Ectodermal cell (in vitro differentiated cells): ENCODE data around the gene PPM1H.

Experiments
- H3K27ac ChIP-seq: 2 replicates; pipeline ENCODE4 v1.7.0; 2013; ENCODE audit warnings: mild to moderate bottlenecking, low read depth, low read length; ENCODE audit not compliant: insufficient read depth, poor library complexity, severe bottlenecking
- H3K27me3 ChIP-seq: 2 replicates; pipeline ENCODE4 v1.7.0; 2013; ENCODE audit warnings: mild to moderate bottlenecking, low read length; ENCODE audit not compliant: insufficient read depth, control insufficient read depth, poor library complexity, severe bottlenecking
- H3K36me3 ChIP-seq: one replicate; pipeline ENCODE4 v1.7.0; 2013; ENCODE audit warnings: low read length; ENCODE audit not compliant: control insufficient read depth, insufficient read depth
- H3K4me1 ChIP-seq: one replicate; pipeline ENCODE4 v1.7.0; 2013; ENCODE audit warnings: low read length; ENCODE audit not compliant: control insufficient read depth, insufficient read depth
- H3K4me3 ChIP-seq: 2 replicates; pipeline ENCODE4 v1.7.0; 2013; ENCODE audit warnings: low read depth, low read length, control low read depth; ENCODE audit not compliant: insufficient read depth
- H3K9me3 ChIP-seq: 2 replicates; pipeline ENCODE4 v1.7.0; 2013; ENCODE audit warnings: mild to moderate bottlenecking, low read length, moderate library complexity; ENCODE audit not compliant: control insufficient read depth
- WGBS, 2 experiments: methylation state at CpG; one replicate each; pipeline ENCODE4 v1.1.7; 2013; ENCODE audit warnings: missing lambda C conversion rate in 2 of 2; 5-methylcytosine and 5-hydroxymethylcytosine counted together

The PPM1H gene

DNA sequence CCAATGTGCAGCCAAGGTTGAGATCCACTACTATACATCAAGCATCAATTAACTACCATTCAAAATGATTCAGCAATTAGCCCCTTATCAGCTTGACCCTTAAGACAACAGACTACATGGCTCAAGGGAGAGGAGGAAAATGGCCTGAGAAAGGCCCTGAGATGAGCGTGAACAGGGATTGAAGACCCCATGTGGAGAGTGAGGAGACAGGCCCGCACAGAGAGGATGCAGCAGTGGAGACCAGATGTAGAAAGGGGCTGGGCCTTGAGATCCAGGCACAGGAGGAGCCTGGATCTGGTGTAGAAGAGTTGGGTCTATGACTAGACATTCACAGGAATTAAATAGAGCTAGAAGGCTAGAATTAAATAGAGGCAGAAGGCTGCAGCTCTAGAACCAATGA is 239.3 kb downstream of the PPM1H start:
- WGBS, 2 experiments: 42 to 43% methylated on average over 2 of the region's 2 CpGs
- H3K4me1 ChIP-seq: peaks cover 16% of the 10 kb centered on the region
- no peaks in the 10 kb centered on the region for H3K27me3 ChIP-seq
- H3K27ac ChIP-seq: no peak overlapping the region
- no peak overlapping the region for H3K4me3 ChIP-seq
- no peaks in the 10 kb centered on the region for H3K36me3 ChIP-seq
- H3K9me3 ChIP-seq: no peaks in the 10 kb centered on the region

DNA sequence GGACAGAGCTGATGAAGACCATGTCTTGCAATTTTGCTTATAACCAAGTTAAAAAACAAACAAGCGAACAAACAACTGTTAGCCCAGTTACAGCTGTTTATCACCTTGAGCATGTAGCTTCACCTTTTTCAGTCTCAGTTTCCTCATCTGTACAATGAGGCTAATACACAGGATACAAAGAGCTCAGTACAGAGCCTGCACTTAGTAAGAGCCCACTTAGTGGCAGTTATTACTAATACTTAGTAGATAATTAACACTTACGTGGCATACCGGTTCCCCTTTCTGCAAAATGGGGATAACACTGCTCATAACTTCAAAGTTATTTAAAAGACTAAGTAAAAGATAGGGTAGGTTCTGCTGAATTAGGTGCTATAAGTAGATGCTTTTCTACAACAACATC is 240.3 kb downstream of the PPM1H start:
- H3K4me3 ChIP-seq: no peak overlapping the region
- no peak overlapping the region for H3K27ac ChIP-seq
- peaks cover 16% of the 10 kb centered on the region for H3K4me1 ChIP-seq
- H3K27me3 ChIP-seq: no peaks in the 10 kb centered on the region
- H3K9me3 ChIP-seq: no peaks in the 10 kb centered on the region
- H3K36me3 ChIP-seq: no peaks in the 10 kb centered on the region
- WGBS, 2 experiments: 97 to 99% methylated on average over 2 to 3 of the region's 3 CpGs

DNA sequence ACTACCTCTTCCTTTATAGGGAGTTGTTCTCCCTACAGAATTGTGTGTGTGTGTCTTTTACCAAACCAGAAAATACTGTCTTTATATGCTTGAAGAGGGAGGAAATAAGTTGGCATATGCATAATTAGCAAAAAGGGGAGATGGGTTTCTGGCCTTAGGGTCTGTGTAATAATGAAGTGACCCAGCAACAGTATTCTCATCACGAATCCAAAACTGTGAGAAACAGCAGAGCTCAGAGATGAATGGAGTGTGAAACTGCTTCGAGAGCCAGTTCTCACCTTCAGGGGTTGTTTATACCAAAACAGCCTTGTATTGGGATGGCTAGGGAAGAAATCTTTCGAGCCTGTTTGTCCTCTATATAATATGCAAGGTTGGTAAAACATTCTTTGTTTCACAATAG is 240.8 kb downstream of the PPM1H start:
- WGBS, 2 experiments: 84 to 89% methylated on average over 2 to 3 of the region's 3 CpGs
- no peak overlapping the region for H3K27ac ChIP-seq

GRCh38 chr12:62693376-62694050 is 241.4 kb downstream of the PPM1H start:
- Histone ChIP-seq H3K27ac (no peak overlapping the region), H3K36me3 (no peaks in the 10 kb centered on the region), H3K27me3 (no peaks in the 10 kb centered on the region), H3K4me3 (no peak overlapping the region), H3K9me3 (no peaks in the 10 kb centered on the region), H3K4me1 (peaks cover 16% of the 10 kb centered on the region)
- WGBS, 2 experiments: 90 to 91% methylated on average over 14 to 15 of the region's 15 CpGs

More for the DNA sequence above, 240.8 kb downstream of the PPM1H start:
- Histone ChIP-seq H3K9me3 (no peaks in the 10 kb centered on the region), H3K4me1 (peaks cover 16% of the 10 kb centered on the region), H3K27me3 (no peaks in the 10 kb centered on the region), H3K4me3 (no peak overlapping the region), H3K36me3 (no peaks in the 10 kb centered on the region)

DNA sequence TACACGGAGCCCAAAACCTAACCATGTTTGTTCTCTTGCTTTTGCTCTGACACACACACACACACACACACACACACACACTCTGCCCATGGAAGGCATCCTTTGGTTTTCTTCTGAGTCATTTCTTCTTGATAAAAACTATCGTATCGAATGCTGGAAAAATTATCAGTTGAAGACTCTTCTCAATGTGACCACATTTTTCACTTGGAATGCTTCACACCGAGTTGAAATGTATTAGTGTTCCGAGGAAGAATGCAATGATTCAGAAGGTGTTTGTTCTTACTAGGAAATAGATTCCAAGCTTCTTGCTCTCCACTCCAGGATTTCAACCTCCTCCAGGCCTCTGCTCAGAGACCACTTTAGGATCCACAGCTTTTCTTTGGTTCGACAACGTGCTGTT is 242.1 kb downstream of the PPM1H start:
- H3K27ac ChIP-seq: no peak overlapping the region
- 89 to 93% methylated on average over 6 to 7 of the region's 7 CpGs for WGBS, 2 experiments
- no peak overlapping the region for H3K4me3 ChIP-seq
- H3K36me3 ChIP-seq: no peaks in the 10 kb centered on the region
- H3K9me3 ChIP-seq: no peaks in the 10 kb centered on the region
- no peaks in the 10 kb centered on the region for H3K27me3 ChIP-seq
- peaks cover 16% of the 10 kb centered on the region for H3K4me1 ChIP-seq

- Histone ChIP-seq H3K4me1 (peaks cover 16% of the 10 kb centered on the region), H3K27me3 (no peaks in the 10 kb centered on the region), H3K36me3 (no peaks in the 10 kb centered on the region), H3K9me3 (no peaks in the 10 kb centered on the region), H3K4me3 (no peak overlapping the region), H3K27ac (no peak overlapping the region)
- WGBS, 2 experiments: 91 to 95% methylated on average over 3 of the region's 3 CpGs
Measured at GRCh38 chr12:62691309-62691708, 243.6 kb downstream of the PPM1H start.

DNA sequence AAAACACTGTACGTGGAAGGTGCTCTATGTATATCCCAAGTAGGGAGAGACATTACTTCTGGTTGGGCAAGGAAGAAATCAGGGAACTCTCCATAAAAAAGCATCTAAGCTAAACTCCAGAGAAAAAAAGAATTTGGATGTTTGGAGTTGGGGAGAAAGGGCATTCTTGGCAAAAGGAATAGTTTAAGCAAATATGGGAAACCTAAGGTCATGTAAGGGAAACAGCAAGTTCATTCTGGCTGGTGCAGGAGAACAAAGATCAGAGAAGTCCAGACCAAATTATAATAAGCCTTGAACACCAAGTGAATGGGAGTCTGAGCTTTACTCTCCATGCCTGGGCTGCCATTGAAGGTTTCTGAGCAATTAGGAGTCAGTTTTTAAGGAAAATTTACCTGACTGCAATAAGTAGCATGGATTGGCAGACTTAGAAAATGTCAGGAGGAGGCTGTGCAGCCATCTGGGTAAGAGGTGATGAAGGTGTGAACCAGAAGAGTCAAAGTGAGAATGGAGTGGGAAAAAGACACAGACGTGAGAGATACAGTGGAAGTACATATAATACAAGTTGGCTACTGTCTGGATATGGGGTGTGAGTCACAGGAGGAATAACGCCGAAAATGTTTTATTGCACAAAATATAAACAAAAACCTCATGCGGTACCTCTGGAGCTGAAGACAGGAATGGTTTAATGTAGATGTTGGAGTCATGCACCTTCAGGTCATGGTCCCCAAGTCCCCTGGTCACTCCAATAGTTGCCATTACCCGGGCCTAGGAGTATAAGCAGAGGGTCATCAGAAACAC is 245.7 kb downstream of the PPM1H start:
- H3K9me3 ChIP-seq: no peaks in the 10 kb centered on the region
- H3K4me3 ChIP-seq: no peak overlapping the region
- peaks cover 14% of the 10 kb centered on the region for H3K4me1 ChIP-seq
- H3K27me3 ChIP-seq: no peaks in the 10 kb centered on the region
- H3K27ac ChIP-seq: no peak overlapping the region
- WGBS, 2 experiments: 91 to 98% methylated on average over 5 to 6 of the region's 6 CpGs
- H3K36me3 ChIP-seq: no peaks in the 10 kb centered on the region

DNA sequence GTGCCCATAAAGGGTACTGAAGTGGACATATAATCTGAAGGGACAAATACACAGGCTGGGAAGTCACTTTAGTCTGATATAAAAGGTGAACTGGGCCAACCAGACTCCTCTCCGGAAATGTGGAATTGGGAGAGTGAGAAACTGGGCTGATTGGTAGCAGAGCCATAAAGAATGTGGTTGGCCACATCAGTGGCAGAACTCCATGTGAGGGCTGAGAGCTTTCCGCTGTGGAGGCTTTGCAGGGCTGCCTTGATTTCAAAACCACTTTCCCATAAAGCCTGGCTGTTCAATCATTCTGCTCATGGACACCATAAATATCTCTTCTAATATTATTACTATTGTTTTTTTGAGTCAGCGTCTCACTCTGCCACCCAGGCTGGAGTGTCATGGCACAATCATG is 248.0 kb downstream of the PPM1H start:
- Histone ChIP-seq H3K27me3 (no peaks in the 10 kb centered on the region), H3K4me3 (no peak overlapping the region), H3K27ac (no peak overlapping the region), H3K4me1 (peaks cover 17% of the 10 kb centered on the region), H3K9me3 (no peaks in the 10 kb centered on the region), H3K36me3 (no peaks in the 10 kb centered on the region)
- 89 to 90% methylated on average over 3 of the region's 3 CpGs for WGBS, 2 experiments

GRCh38 chr12:62684570-62685295 is 250.2 kb downstream of the PPM1H start:
- WGBS, 2 experiments: 83 to 84% methylated on average over 7 of the region's 7 CpGs
- no peaks in the 10 kb centered on the region for H3K36me3 ChIP-seq
- no peaks in the 10 kb centered on the region for H3K27me3 ChIP-seq
- H3K4me1 ChIP-seq: peaks cover 17% of the 10 kb centered on the region
- no peaks in the 10 kb centered on the region for H3K9me3 ChIP-seq
- H3K27ac ChIP-seq: no peak overlapping the region
- no peak overlapping the region for H3K4me3 ChIP-seq
